HG02678 (cell line): ENCODE measurements around the gene IL1F10.

Experiments used
- ATAC-seq: cut with Tn5 transposase; IDR thresholded peaks from one replicate; pipeline ENCODE4 v1.9.1; 2021; ENCODE audit warnings: mild to moderate bottlenecking, moderate library complexity; ENCODE audit not compliant: unreplicated experiment

The IL1F10 gene

GRCh38 chr2:113111823-113112287 lies 44.1 kb downstream of the IL1F10 start:
- ATAC-seq, result no peak

- ATAC-seq, result no peak
Measured at GRCh38 chr2:113112441-113112840, 44.7 kb downstream of the IL1F10 start.

- ATAC-seq, result no peak
Measured at GRCh38 chr2:113112871-113113270, 45.1 kb downstream of the IL1F10 start.

- no peak for ATAC-seq
Measured at GRCh38 chr2:113113807-113114206, 46.0 kb downstream of the IL1F10 start.

GRCh38 chr2:113114224-113114945 lies 46.6 kb downstream of the IL1F10 start:
- ATAC-seq, result no peak

GRCh38 chr2:113114996-113115395 lies 47.2 kb downstream of the IL1F10 start:
- ATAC-seq, result no peak

GRCh38 chr2:113116100-113116958 lies 48.6 kb downstream of the IL1F10 start:
- ATAC-seq, result no peak

GRCh38 chr2:113117541-113118262 lies 49.9 kb downstream of the IL1F10 start:
- no peak for ATAC-seq

- ATAC-seq, result no peak
Measured at GRCh38 chr2:113118263-113118657, 50.5 kb downstream of the IL1F10 start.

GRCh38 chr2:113119111-113119510 lies 51.3 kb downstream of the IL1F10 start:
- no peak for ATAC-seq

GRCh38 chr2:113120861-113121260 lies 53.1 kb downstream of the IL1F10 start:
- no peak for ATAC-seq

GRCh38 chr2:113122364-113122763 lies 54.6 kb downstream of the IL1F10 start:
- ATAC-seq, result no peak

GRCh38 chr2:113123726-113124125 lies 56.0 kb downstream of the IL1F10 start:
- no peak for ATAC-seq

- ATAC-seq, result peak; percentile 46
Measured at GRCh38 chr2:113124181-113124961, 56.6 kb downstream of the IL1F10 start.
